K562 (cell line): Measurements from ENCODE around the gene NR1I3. TPM values are rescaled to one million over a fixed set of nuclear protein-coding genes. Genes with fewer than 3 reads are reported as not detected.

Experiments
- BRD9 ChIP-seq: fragments of 450-650 bp; IDR thresholded peaks from 2 replicates; pipeline ENCODE4 v1.6.1; 2018; ENCODE audit warnings: low read depth; ENCODE audit not compliant: partially characterized antibody
- CREB1 ChIP-seq, 2 experiments: sonication (generic) in 1 of 2; formaldehyde crosslinking in 1 of 2; IDR thresholded peaks; 2 replicates each; pipeline versions ENCODE4 v1.6.1 to v1.8.0; 2012 to 2022; ENCODE audit warnings: inconsistent platforms in 1 of 2, mild to moderate bottlenecking in 1 of 2, missing genetic modification reagents in 1 of 2, moderate library complexity in 1 of 2
- CREBBP ChIP-seq: IDR thresholded peaks from one replicate; pipeline ENCODE4 v1.6.1; 2012; ENCODE audit warnings: low read depth, mild to moderate bottlenecking, control low read depth, inconsistent platforms, low read length
- DDX20 ChIP-seq: fragments of 450-650 bp; IDR thresholded peaks from 2 replicates; pipeline ENCODE4 v1.6.1; 2016; ENCODE audit warnings: missing genetic modification characterization, low read depth, mild to moderate bottlenecking, missing compliant biosample characterization, moderate library complexity
- E2F4 ChIP-seq: sonication (generic); formaldehyde crosslinking; IDR thresholded peaks from 2 replicates; pipeline ENCODE4 v1.8.0; 2022; ENCODE audit warnings: mild to moderate bottlenecking, low read depth, missing genetic modification reagents
- FOXJ3 ChIP-seq: sonication (generic); formaldehyde crosslinking; IDR thresholded peaks from 2 replicates; pipeline ENCODE4 v1.4.0; 2020; ENCODE audit warnings: mild to moderate bottlenecking, missing genetic modification reagents
- FOXM1 ChIP-seq, 2 experiments: fragments of 450-650 bp in 1 of 2; sonication (generic) in 1 of 2; formaldehyde crosslinking in 1 of 2; IDR thresholded peaks; 2 replicates each; pipeline versions ENCODE4 v1.6.1 to v1.9.0; 2017 to 2022; ENCODE audit warnings: low read depth in 2 of 2, mild to moderate bottlenecking in 2 of 2, missing genetic modification reagents in 1 of 2, moderate library complexity in 1 of 2
- GMEB1 ChIP-seq: fragments of 250-450 bp; sonication (Bioruptor Pico); IDR thresholded peaks from 2 replicates; pipeline ENCODE4 v1.4.0; 2020; ENCODE audit warnings: mild to moderate bottlenecking
- HCFC1 ChIP-seq: IDR thresholded peaks from 2 replicates; pipeline ENCODE4 v1.6.1; 2012; ENCODE audit warnings: low read depth, low read length, improper control_type of control experiment
- MED1 ChIP-seq: sonication (generic); formaldehyde crosslinking; IDR thresholded peaks from 2 replicates; pipeline ENCODE4 v1.8.1; 2023; ENCODE audit warnings: missing genetic modification reagents, borderline replicate concordance
- NCOA1 ChIP-seq: fragments of 450-650 bp; IDR thresholded peaks from 2 replicates; pipeline ENCODE4 v1.6.1; 2016; ENCODE audit warnings: low read depth
- RBFOX2 ChIP-seq: fragments of 200-400 bp; formaldehyde crosslinking; IDR thresholded peaks from 2 replicates; pipeline ENCODE4 v1.6.1; 2017; ENCODE audit warnings: low read depth, mild to moderate bottlenecking, low read length, moderate library complexity
- YBX1 ChIP-seq: fragments of 450-650 bp; IDR thresholded peaks from 2 replicates; pipeline ENCODE4 v1.7.1; 2016; ENCODE audit warnings: mild to moderate bottlenecking
- ZFP1 ChIP-seq: fragments of 450-650 bp; formaldehyde crosslinking; IDR thresholded peaks from 2 replicates; pipeline ENCODE4 v1.4.0; 2020; ENCODE audit warnings: mild to moderate bottlenecking, mixed read lengths
- ZHX1 ChIP-seq: fragments of 150-350 bp; conservative IDR thresholded peaks from 2 replicates; pipeline ENCODE4 v1.6.1; 2014; ENCODE audit warnings: low read length
- ZNF165 ChIP-seq: fragments of 250-450 bp; sonication (Bioruptor Pico); IDR thresholded peaks from 2 replicates; pipeline ENCODE4 v1.4.0; 2020; ENCODE audit warnings: borderline replicate concordance
- ZNF274 ChIP-seq: IDR thresholded peaks from 2 replicates; pipeline ENCODE4 v1.6.1; 2011; ENCODE audit warnings: low read depth, mild to moderate bottlenecking, low read length, moderate library complexity, borderline replicate concordance
- ZNF324 ChIP-seq: fragments of 250-450 bp; sonication (Bioruptor Pico); IDR thresholded peaks from 2 replicates; pipeline ENCODE4 v1.4.0; 2020; ENCODE audit warnings: mild to moderate bottlenecking
- ZNF551 ChIP-seq: fragments of 250-450 bp; sonication (Bioruptor Pico); IDR thresholded peaks from 2 replicates; pipeline ENCODE4 v1.5.0; 2021; ENCODE audit warnings: mild to moderate bottlenecking, moderate library complexity
- ZNF655 ChIP-seq: fragments of 250-450 bp; sonication (Bioruptor Pico); IDR thresholded peaks from 2 replicates; pipeline ENCODE4 v1.5.0; 2021
- ZNF76 ChIP-seq: fragments of 250-450 bp; sonication (Bioruptor Pico); IDR thresholded peaks from 2 replicates; pipeline ENCODE4 v1.4.0; 2020; ENCODE audit warnings: mild to moderate bottlenecking, moderate library complexity, borderline replicate concordance
- ZZZ3 ChIP-seq: fragments of 450-650 bp; IDR thresholded peaks from 2 replicates; pipeline ENCODE4 v1.6.1; 2016; ENCODE audit warnings: antibody characterized with exemption, mild to moderate bottlenecking, moderate library complexity
- polyA plus RNA-seq, 8 experiments: library from polyadenylated mRNA; depleted of rRNA in 4 of 8; stranded (reverse) in 5 of 8; unstranded in 3 of 8; fragments of >200 nt; fragmentation: Nextera tagmentation in 2 of 8; fragmentation: Illumina TruSeq in 1 of 8; extraction: Ambion mirVana in 2 of 8; extraction: Trizol in 1 of 8; gene quantifications; 2 replicates each; pipeline versions ENCODE4 v1.2.1 to v1.2.3, GENCODE V29; 2011 to 2014; ENCODE audit warnings: inconsistent platforms in 1 of 8, missing spikeins in 1 of 8
- total RNA-seq, 7 experiments: library from RNA; depleted of rRNA in 6 of 7; stranded (reverse); fragments of >200 nt in 6 of 7; fragmentation: Illumina TruSeq in 2 of 7; extraction: Trizol in 2 of 7; gene quantifications; 2 replicates each; pipeline versions ENCODE4 v1.2.1 to v1.2.3, GENCODE V29; 2011 to 2021; ENCODE audit warnings: low replicate concordance in 1 of 7

The NR1I3 gene
- total and polyA plus RNA-seq, 9 of the 15 experiments (the other 6 are each of a cell fraction or from before 2014, with no cell fraction given): 0.11 TPM; not detected in 8

GRCh38 chr1:161225534-161226319 is 12.3 kb downstream of the NR1I3 start, which contains the start of gene TOMM40L (continued):
- TF ChIP-seq ZHX1: no peak
- TF ChIP-seq DDX20 (tag): no peak
- TF ChIP-seq ZFP1: no peak
- peak; percentile 30 for TF ChIP-seq BRD9
- peak; percentile 35; the same call in 1 of the 2 replicates for TF ChIP-seq RBFOX2
- no peak for TF ChIP-seq ZNF324
- TF ChIP-seq FOXJ3: no peak
- TF ChIP-seq ZNF551: no peak
- no peak for TF ChIP-seq E2F4 (CRISPR knock-in tag)
- TF ChIP-seq ZZZ3: no peak
- peak; percentile 90 for TF ChIP-seq HCFC1
- TF ChIP-seq YBX1: no peak
- no peak for TF ChIP-seq MED1
- no peak for TF ChIP-seq ZNF165 (CRISPR knock-in tag)
- TF ChIP-seq ZNF274: no peak
- TF ChIP-seq NCOA1: no peak
- no peak for TF ChIP-seq ZNF655 (CRISPR knock-in tag)
- no peak for TF ChIP-seq FOXM1 (IDR thresholded peaks at IDR 0.05; ENCODE audit: low read depth)
- no peak for TF ChIP-seq FOXM1 (CRISPR knock-in tag; IDR thresholded peaks at IDR 0.05; ENCODE audit: low read depth)
- no peak for TF ChIP-seq ZNF76 (CRISPR knock-in tag)
- TF ChIP-seq CREB1 (IDR thresholded peaks at IDR 0.05): no peak
- TF ChIP-seq CREB1 (CRISPR knock-in tag; IDR thresholded peaks at IDR 0.05): peak; percentile 27; the same call in 1 of the 2 replicates
- TF ChIP-seq CREBBP: no peak
- TF ChIP-seq GMEB1: no peak
